Nucleus accumbens (tissue), 56 donors: ENCODE results near the gene SLC29A2.
"Not testable (repeated sequence)": the region's sequence is repeated elsewhere in the genome, so short reads cannot be mapped to it uniquely, and the experiment has no call there.

Source experiments
- DNase-seq, 56 donors: peaks; one replicate each; lab custom pipeline; 2025; lab: John Stamatoyannopoulos, UW

SLC29A2 gene

GRCh38 chr11:66350560-66351235, 20.9 kb downstream of the SLC29A2 start:
- DNase-seq = not testable (repeated sequence)

- DNase-seq = no peak
Measured at GRCh38 chr11:66349084-66349386, 22.5 kb downstream of the SLC29A2 start.

- peak in 53 of 56 donors; percentile 40 to 88 (median 75) for DNase-seq
Measured at GRCh38 chr11:66347425-66348276, 23.9 kb downstream of the SLC29A2 start, which contains the start of gene B4GAT1. B4GAT1 (minus strand) TSS chr11:66347629; CDS start chr11:66347545, 84 bp downstream.

- DNase-seq = peak in 2 of 56 donors; percentile 44 to 46
Measured at GRCh38 chr11:66346476-66347424, 24.8 kb downstream of the SLC29A2 start.

GRCh38 chr11:66345316-66345649, 26.3 kb downstream of the SLC29A2 start:
- DNase-seq = no peak

GRCh38 chr11:66344550-66345315, 26.8 kb downstream of the SLC29A2 start, which contains the start of gene BRMS1:
BRMS1 (minus strand) TSS chr11:66345104; CDS start chr11:66342234, 2,870 bp downstream.
- DNase-seq = peak; percentile 46 to 99 (median 94)

GRCh38 chr11:66343176-66343575, 28.4 kb downstream of the SLC29A2 start:
- no peak for DNase-seq

GRCh38 chr11:66341502-66342126, 29.9 kb downstream of the SLC29A2 start:
- no peak for DNase-seq

- no peak for DNase-seq
Measured at GRCh38 chr11:66340596-66341501, 30.7 kb downstream of the SLC29A2 start.

GRCh38 chr11:66339686-66340483, 31.7 kb downstream of the SLC29A2 start:
- no peak for DNase-seq

- no peak for DNase-seq
Measured at GRCh38 chr11:66339162-66339675, 32.3 kb downstream of the SLC29A2 start.

GRCh38 chr11:66338276-66339161, 33.0 kb downstream of the SLC29A2 start:
- DNase-seq = no peak

GRCh38 chr11:66337103-66337899, 34.3 kb downstream of the SLC29A2 start:
- DNase-seq = peak in 1 of 56 donors; percentile 53

GRCh38 chr11:66336234-66337102, 35.1 kb downstream of the SLC29A2 start, which contains the start of gene RIN1:
RIN1 (minus strand) TSS chr11:66336434; CDS start chr11:66336402, 32 bp downstream.
- DNase-seq = peak in 41 of 56 donors; percentile 22 to 91 (median 64)
